NOMO-1 (cell line): ENCODE data around the gene ALX1.

Experiments used
- DNase-seq, 2 experiments: peaks; one replicate each; lab custom pipeline; 2025; ENCODE audit not compliant: unreplicated experiment in 2 of 2; lab: John Stamatoyannopoulos, UW

The ALX1 gene

GRCh38 chr12:85280165-85280983 is at the start of gene ALX1:
Gene ALX1 (plus strand): TSS chr12:85280220. CDS start chr12:85280262, 42 bp downstream.
- DNase-seq = no peak

- no peak for DNase-seq
Observed at GRCh38 chr12:85237327-85237726, 42.7 kb upstream of the ALX1 start.

- no peak for DNase-seq
Observed at GRCh38 chr12:85244561-85244960, 35.5 kb upstream of the ALX1 start.

DNA sequence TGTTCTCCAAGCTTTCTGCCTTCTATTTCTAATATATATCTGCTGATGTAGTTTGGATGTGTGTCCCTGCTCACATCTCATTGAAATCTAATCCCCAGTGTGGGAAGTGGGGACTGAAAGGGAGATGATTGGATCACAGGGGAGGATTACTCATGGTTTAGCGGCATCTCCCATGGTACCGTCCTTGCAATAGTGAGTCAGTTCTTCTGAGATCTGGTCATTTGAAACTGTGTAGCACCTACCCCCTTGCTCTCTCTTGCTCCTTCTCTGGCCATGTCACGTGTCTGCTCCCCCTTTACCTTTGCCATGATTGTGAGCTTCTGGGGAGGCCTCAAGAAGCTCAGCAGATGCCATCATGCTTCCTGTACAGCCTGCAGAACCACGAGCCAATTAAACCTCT is 26.2 kb upstream of the ALX1 start:
- DNase-seq = no peak

GRCh38 chr12:85257671-85258070 is 22.3 kb upstream of the ALX1 start:
- no peak for DNase-seq

DNA sequence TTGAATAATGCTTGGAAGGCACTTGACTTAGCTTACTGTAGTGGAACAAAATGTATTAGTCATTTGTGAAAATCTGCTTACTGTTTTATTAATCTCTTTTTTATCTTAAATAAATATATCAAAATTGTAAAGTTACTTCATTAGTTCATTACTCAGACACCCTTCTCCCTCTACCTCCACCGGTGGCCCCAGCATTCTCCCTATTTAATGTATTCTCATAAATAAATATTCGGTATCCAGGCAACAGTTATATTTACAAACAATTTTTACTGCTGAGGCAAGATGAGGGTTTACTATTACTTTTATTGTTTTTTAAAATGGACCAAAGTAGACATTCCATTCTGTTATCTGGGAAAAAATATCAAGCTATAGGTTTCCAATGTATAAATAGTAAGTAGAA is 19.6 kb upstream of the ALX1 start:
- no peak for DNase-seq

- DNase-seq = no peak
Observed at GRCh38 chr12:85260896-85261295, 19.1 kb upstream of the ALX1 start.

DNA sequence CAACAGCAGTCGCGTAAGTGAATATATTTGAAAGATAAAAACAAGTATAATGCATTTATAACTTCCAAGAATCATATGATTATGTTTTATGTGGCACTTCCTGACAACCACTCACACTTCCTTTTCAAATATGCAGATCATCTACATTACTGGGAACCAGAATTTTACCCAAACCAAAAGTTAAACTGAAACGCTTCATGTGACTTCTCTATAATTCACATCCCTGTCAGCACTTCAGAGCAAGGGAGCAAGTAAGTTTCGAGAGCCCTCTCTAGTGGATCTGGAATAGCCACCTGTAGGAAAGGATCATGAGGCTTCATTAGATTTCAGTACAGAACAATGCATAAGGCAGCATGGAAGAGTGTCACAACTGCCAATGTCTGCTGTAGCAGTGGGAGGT is 13.7 kb upstream of the ALX1 start:
- no peak for DNase-seq

- no peak for DNase-seq
Observed at GRCh38 chr12:85273381-85274314, 6.4 kb upstream of the ALX1 start.

DNA sequence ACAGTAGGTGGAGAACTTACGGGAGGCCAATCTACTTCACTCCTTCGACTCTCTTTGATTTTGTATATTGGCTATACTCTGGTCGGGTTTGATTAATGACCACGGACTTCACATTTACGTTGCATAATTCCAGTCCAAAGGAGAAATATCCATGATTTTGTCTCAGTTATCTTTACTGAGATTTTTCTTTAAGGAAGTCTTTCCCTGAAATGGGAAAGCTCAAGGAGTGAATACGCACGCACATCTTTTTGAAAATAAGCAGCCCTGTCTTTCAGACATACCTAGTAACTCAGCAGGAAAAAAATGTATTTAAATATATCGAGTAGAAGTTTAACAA is 5.7 kb upstream of the ALX1 start:
- DNase-seq = no peak

- DNase-seq = no peak
Observed at GRCh38 chr12:85275374-85275773, 4.6 kb upstream of the ALX1 start.

DNA sequence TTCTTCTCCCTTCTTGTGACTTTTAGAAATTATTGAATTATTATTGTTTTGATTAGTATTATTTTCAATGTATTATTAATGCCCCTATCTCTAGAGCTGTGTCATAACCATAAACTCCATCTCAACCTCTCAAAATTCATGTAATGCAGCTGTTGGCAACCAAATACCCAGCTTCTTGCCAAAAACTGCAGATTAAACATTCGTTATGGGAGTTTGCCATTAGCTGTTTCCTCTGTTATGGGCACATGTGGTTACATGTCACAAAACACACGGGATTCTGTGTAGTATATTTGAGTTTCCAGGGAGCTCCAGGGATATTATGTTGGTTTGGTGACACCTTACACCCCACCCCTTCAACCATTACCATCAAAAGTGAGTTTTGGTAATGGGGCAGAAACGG is 2.8 kb upstream of the ALX1 start:
- DNase-seq = no peak

DNA sequence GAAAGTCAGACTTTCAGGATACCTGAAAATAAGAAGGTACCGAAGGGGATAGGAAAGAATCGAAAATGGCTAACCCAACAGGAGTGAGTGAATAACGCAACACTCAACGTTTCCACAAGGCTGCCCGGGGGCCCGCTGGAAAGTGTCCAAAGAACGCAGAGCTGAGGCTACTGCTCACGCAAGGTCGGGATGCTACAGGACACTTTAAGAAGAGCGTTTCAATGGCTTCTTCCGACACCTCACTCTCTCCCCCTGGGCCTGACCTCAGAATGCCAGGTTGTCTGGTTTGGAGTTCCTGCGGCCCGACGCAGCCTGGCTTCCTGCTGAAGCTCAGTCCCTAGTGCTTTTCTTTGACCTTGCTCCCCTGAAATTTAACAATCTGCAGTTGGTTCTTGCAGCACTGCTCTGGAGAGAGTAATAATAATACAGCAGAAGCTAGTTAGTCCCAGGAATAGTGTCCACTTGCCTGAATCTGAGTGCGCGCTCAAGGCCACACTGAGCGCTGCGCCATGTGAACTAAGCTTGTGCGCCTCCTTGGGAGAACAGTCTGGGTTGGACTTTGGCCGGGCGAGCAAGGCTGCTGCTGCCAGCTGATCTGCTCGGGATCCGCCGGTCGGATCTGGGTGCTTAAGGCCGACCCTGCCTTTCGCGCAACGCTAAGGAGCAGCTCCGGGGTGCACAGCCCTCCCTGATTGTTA is 2.0 kb upstream of the ALX1 start:
- no peak for DNase-seq

GRCh38 chr12:85278598-85279448 is 1.2 kb upstream of the ALX1 start:
- DNase-seq = no peak

- DNase-seq = no peak
Observed at GRCh38 chr12:85279449-85280164, 413 bp upstream of the ALX1 start.

- no peak for DNase-seq
Observed at GRCh38 chr12:85280984-85281630, 1.1 kb downstream of the ALX1 start.

- no peak for DNase-seq
Observed at GRCh38 chr12:85281636-85282312, 1.8 kb downstream of the ALX1 start.

GRCh38 chr12:85283560-85283959 is 3.5 kb downstream of the ALX1 start:
- no peak for DNase-seq

DNA sequence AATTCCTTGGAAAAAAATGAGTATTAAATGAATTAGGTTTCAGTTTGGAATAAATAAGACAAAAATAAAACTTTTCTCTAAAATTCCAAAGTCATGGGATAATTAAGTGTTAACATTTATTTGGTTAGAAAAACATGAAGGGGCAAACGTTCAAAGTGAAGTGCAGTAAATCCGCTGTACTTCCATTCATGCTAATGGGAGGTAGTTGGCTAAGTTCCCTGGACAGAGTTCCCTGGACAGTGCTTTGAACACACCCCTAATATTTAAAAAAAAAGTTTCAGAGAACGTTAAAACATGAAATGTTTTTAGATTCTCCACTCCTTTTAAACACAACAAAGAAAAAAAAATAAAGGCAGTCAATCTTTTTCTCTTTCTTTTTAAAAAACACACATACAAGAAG is 16.3 kb downstream of the ALX1 start:
- no peak for DNase-seq
